Measurements from ENCODE around the gene KAZALD1. TPM values are rescaled to one million over a fixed set of nuclear protein-coding genes. Genes with fewer than 3 reads are reported as not detected.

Gene KAZALD1
- total and polyA plus RNA-seq, 2 donors (not counting 1 experiment from before 2014, with no cell fraction given), result 0.34 to 0.37 TPM

- no peaks in the 10 kb centered on the region for H3K9me3 ChIP-seq (ENCODE audit: control extremely low read depth in 1 of 3, control insufficient read depth in 2 of 3, insufficient read depth in 1 of 3, low read length in 2 of 3)
- ATAC-seq (ENCODE audit: low read depth) (no peak), DNase-seq (no peak)
- H3K27ac Mint-ChIP-seq, result no peak overlapping the region
- WGBS (ENCODE audit: insufficient coverage), result 20% methylated on average over 1 of the region's 1 CpG
- ChIA-PET CTCF (interaction anchor here (7.0 to 12.0 kb wide), 3 partner anchors 11 to 87 kb away, joined by 65 to 227 read pairs (median 93); partner anchors contain the start of gene KAZALD1), POLR2A (no interaction called here)
- peaks cover 9 to 11% of the 10 kb centered on the region in 2 donors for H3K4me1 ChIP-seq (ENCODE audit: control insufficient read depth in 2 of 2, insufficient read depth in 2 of 2, low read length in 2 of 2)
- H3K9me3 Mint-ChIP-seq (ENCODE audit: insufficient read depth), result no peaks in the 10 kb centered on the region
- intact Hi-C loops (cut with micrococcal nuclease), result no loop called here
- H3K36me3 ChIP-seq (replicated peaks in 1 of 2; ENCODE audit: control extremely low read depth in 1 of 2, control insufficient read depth in 1 of 2, extremely low read depth in 1 of 2, insufficient read depth in 2 of 2, low read length in 1 of 2), result no peaks in the 10 kb centered on the region
- TF ChIP-seq, protein P1, sequence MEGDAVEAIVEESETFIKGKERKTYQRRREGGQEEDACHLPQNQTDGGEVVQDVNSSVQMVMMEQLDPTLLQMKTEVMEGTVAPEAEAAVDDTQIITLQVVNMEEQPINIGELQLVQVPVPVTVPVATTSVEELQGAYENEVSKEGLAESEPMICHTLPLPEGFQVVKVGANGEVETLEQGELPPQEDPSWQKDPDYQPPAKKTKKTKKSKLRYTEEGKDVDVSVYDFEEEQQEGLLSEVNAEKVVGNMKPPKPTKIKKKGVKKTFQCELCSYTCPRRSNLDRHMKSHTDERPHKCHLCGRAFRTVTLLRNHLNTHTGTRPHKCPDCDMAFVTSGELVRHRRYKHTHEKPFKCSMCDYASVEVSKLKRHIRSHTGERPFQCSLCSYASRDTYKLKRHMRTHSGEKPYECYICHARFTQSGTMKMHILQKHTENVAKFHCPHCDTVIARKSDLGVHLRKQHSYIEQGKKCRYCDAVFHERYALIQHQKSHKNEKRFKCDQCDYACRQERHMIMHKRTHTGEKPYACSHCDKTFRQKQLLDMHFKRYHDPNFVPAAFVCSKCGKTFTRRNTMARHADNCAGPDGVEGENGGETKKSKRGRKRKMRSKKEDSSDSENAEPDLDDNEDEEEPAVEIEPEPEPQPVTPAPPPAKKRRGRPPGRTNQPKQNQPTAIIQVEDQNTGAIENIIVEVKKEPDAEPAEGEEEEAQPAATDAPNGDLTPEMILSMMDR (IDR thresholded peaks at IDR 0.05), result no peak
- TF ChIP-seq EZH2 (IDR thresholded peaks at IDR 0.05; ENCODE audit: borderline replicate concordance, insufficient read depth, low read depth, low read length, poor library complexity, severe bottlenecking), result no peak
- H3K4me1 Mint-ChIP-seq, result peaks cover 10% of the 10 kb centered on the region
- H3K4me3 ChIP-seq (ENCODE audit: control extremely low read depth in 1 of 5, extremely low read depth in 1 of 5, insufficient read depth in 1 of 5, low read depth in 2 of 5, low read length in 4 of 5), result no peak overlapping the region
- H3K27me3 Mint-ChIP-seq, result peaks cover 6% of the 10 kb centered on the region
- H3K4me3 Mint-ChIP-seq, result no peak overlapping the region
- H3K27ac ChIP-seq (ENCODE audit: low read length in 2 of 2), result no peak overlapping the region
- no peak overlapping the region for H3K4me2 ChIP-seq (replicated peaks; ENCODE audit: low read depth, low read length, poor library complexity, severe bottlenecking)
- peaks cover 6% of the 10 kb centered on the region for H3K79me2 ChIP-seq (ENCODE audit: control insufficient read depth, insufficient read depth, low read length)
- H4K20me1 ChIP-seq (ENCODE audit: control insufficient read depth, insufficient read depth, low read length, poor library complexity, severe bottlenecking), result no peaks in the 10 kb centered on the region
- H3K27me3 ChIP-seq (replicated peaks in 1 of 4; ENCODE audit: control extremely low read depth in 1 of 4, control insufficient read depth in 3 of 4, insufficient read depth in 4 of 4, low read length in 3 of 4), result peaks cover 0 to 22% (median 9%) of the 10 kb centered on the region in 4 experiments
- no peak overlapping the region for H3K9ac ChIP-seq (ENCODE audit: low read length)
- H2AFZ ChIP-seq (ENCODE audit: insufficient read depth, low read depth, low read length, poor library complexity, severe bottlenecking), result no peak overlapping the region
These were observed 7.4 kb upstream of the KAZALD1 start for GRCh38 chr10:101054351-101054750.

GRCh38 chr10:101054876-101055275, 6.9 kb upstream of the KAZALD1 start:
- 100% methylated on average over 2 of the region's 5 CpGs for WGBS (ENCODE audit: insufficient coverage)
- intact Hi-C loops (cut with micrococcal nuclease), result no loop called here
- POLR2A ChIA-PET, result no interaction called here

More at GRCh38 chr10:101054876-101055275, 6.9 kb upstream of the KAZALD1 start:
- Histone ChIP-seq H4K20me1 (ENCODE audit: control insufficient read depth, insufficient read depth, low read length, poor library complexity, severe bottlenecking) (no peaks in the 10 kb centered on the region), H3K79me2 (ENCODE audit: control insufficient read depth, insufficient read depth, low read length) (peaks cover 6% of the 10 kb centered on the region), H2AFZ (ENCODE audit: insufficient read depth, low read depth, low read length, poor library complexity, severe bottlenecking) (no peak overlapping the region), H3K4me3 (ENCODE audit: control extremely low read depth in 1 of 5, extremely low read depth in 1 of 5, insufficient read depth in 1 of 5, low read depth in 2 of 5, low read length in 4 of 5) (no peak overlapping the region), H3K9ac (ENCODE audit: low read length) (no peak overlapping the region), H3K27ac (ENCODE audit: low read length in 2 of 2) (no peak overlapping the region), H3K36me3 (replicated peaks in 1 of 2; ENCODE audit: control extremely low read depth in 1 of 2, control insufficient read depth in 1 of 2, extremely low read depth in 1 of 2, insufficient read depth in 2 of 2, low read length in 1 of 2) (no peaks in the 10 kb centered on the region), H3K27me3 (replicated peaks in 1 of 4; ENCODE audit: control extremely low read depth in 1 of 4, control insufficient read depth in 3 of 4, insufficient read depth in 4 of 4, low read length in 3 of 4) (peaks cover 0 to 17% (median 6%) of the 10 kb centered on the region in 4 experiments), H3K9me3 (ENCODE audit: control extremely low read depth in 1 of 3, control insufficient read depth in 2 of 3, insufficient read depth in 1 of 3, low read length in 2 of 3) (no peaks in the 10 kb centered on the region), H3K4me1 (ENCODE audit: control insufficient read depth in 2 of 2, insufficient read depth in 2 of 2, low read length in 2 of 2) (peaks cover 8 to 15% of the 10 kb centered on the region in 2 donors), H3K4me2 (replicated peaks; ENCODE audit: low read depth, low read length, poor library complexity, severe bottlenecking) (no peak overlapping the region)
- TF ChIP-seq, protein P1 (IDR thresholded peaks at IDR 0.05), result no peak
- no peak for TF ChIP-seq EZH2 (IDR thresholded peaks at IDR 0.05; ENCODE audit: borderline replicate concordance, insufficient read depth, low read depth, low read length, poor library complexity, severe bottlenecking)
- Mint-ChIP-seq H3K27ac (no peak overlapping the region), H3K9me3 (ENCODE audit: insufficient read depth) (no peaks in the 10 kb centered on the region), H3K4me3 (no peak overlapping the region), H3K27me3 (peaks cover 5% of the 10 kb centered on the region), H3K4me1 (peaks cover 11% of the 10 kb centered on the region)
- DNase-seq (no peak), ATAC-seq (ENCODE audit: low read depth) (no peak)
- CTCF ChIA-PET, result interaction anchor here (1.4 to 12.0 kb wide), 4 partner anchors 8 to 86 kb away, joined by 8 to 227 read pairs (median 79); partner anchors contain the start of gene KAZALD1

Measured in B cell (primary cell).